IMR-90 (cell line): ENCODE measurements around the gene UBE2J1. TPM values are rescaled to one million over a fixed set of nuclear protein-coding genes. Genes with fewer than 3 reads are reported as not detected.

ENCODE experiments used
- ATAC-seq: fragments of 200-7000 bp; cut with Tn5 transposase; 2 replicates; pipeline ENCODE4 v1.9.1; 2020; ENCODE audit warnings: low read depth, mild to moderate bottlenecking, moderate library complexity
- BruUV-seq: library from RNA; stranded (reverse); fragments of 400-500 nt; replicated peaks from 2 replicates; lab custom pipeline; 2021; lab: Mats Ljungman, UMichigan
- CTCF ChIA-PET: fragments of 300-600 bp; formaldehyde crosslinking; extraction: SDS; loops from one replicate; lab custom pipeline; 2021; ENCODE audit warnings: antibody characterized with exemption; lab: Yijun Ruan, JAX
- POLR2A ChIA-PET: fragments of 300-600 bp; sonication (Branson Sonifier 250); formaldehyde crosslinking; loops from one replicate; lab custom pipeline; 2022; ENCODE audit warnings: antibody characterized with exemption; ENCODE audit not compliant: unreplicated experiment; lab: Charles Lee
- DNase-seq: peaks from one replicate; pipeline ENCODE4 v3.0.0; 2013
- H2AFZ ChIP-seq: replicated peaks from 2 replicates; pipeline ENCODE3; 2013; ENCODE audit warnings: low read length, mild to moderate bottlenecking; ENCODE audit not compliant: poor library complexity
- H2AK5ac ChIP-seq: 2 replicates; pipeline ENCODE4 v1.6.1; 2013; ENCODE audit warnings: low read depth, low read length, inconsistent platforms
- H2AK9ac ChIP-seq: replicated peaks from 2 replicates; pipeline ENCODE3; 2013; ENCODE audit warnings: mild to moderate bottlenecking, low read depth, low read length, moderate library complexity; ENCODE audit not compliant: poor library complexity
- H2BK120ac ChIP-seq: 2 replicates; pipeline ENCODE4 v1.6.1; 2013; ENCODE audit warnings: low read depth, low read length, inconsistent platforms
- H2BK15ac ChIP-seq: 3 replicates; pipeline ENCODE4 v1.6.1; 2013; ENCODE audit warnings: low read depth, low read length, inconsistent platforms
- H2BK20ac ChIP-seq: 2 replicates; pipeline ENCODE4 v1.6.1; 2013; ENCODE audit warnings: low read depth, mild to moderate bottlenecking, inconsistent platforms, low read length, moderate library complexity
- H2BK5ac ChIP-seq: 2 replicates; pipeline ENCODE4 v1.6.1; 2013; ENCODE audit warnings: mild to moderate bottlenecking, low read depth, low read length, inconsistent platforms; ENCODE audit not compliant: poor library complexity, severe bottlenecking
- H3K14ac ChIP-seq: replicated peaks from 2 replicates; pipeline ENCODE4 v1.6.1; 2013; ENCODE audit warnings: low read depth, low read length, inconsistent platforms
- H3K18ac ChIP-seq: 2 replicates; pipeline ENCODE4 v1.6.1; 2013; ENCODE audit warnings: low read depth, low read length, control low read depth
- H3K23ac ChIP-seq: 2 replicates; pipeline ENCODE4 v1.6.1; 2013; ENCODE audit warnings: low read depth, low read length, inconsistent platforms
- H3K27ac ChIP-seq: 2 replicates; pipeline ENCODE4 v1.5.1; 2013; ENCODE audit warnings: mild to moderate bottlenecking, control low read depth, low read length; ENCODE audit not compliant: insufficient read depth
- H3K27me3 ChIP-seq: 2 replicates; pipeline ENCODE4 v1.6.1; 2013; ENCODE audit warnings: low read length; ENCODE audit not compliant: control insufficient read depth, insufficient read depth
- H3K36me3 ChIP-seq: 2 replicates; pipeline ENCODE4 v1.6.1; 2013; ENCODE audit warnings: low read length, mixed read lengths; ENCODE audit not compliant: control insufficient read depth, insufficient read depth
- H3K4ac ChIP-seq: 2 replicates; pipeline ENCODE4 v1.6.1; 2013; ENCODE audit warnings: low read depth, low read length, inconsistent platforms
- H3K4me1 ChIP-seq: 2 replicates; pipeline ENCODE4 v1.6.1; 2013; ENCODE audit warnings: low read length, mixed read lengths; ENCODE audit not compliant: control insufficient read depth, insufficient read depth
- H3K4me2 ChIP-seq: 2 replicates; pipeline ENCODE4 v1.6.1; 2013; ENCODE audit warnings: low read depth, mild to moderate bottlenecking, control low read depth, low read length, moderate library complexity
- H3K4me3 ChIP-seq: 2 replicates; pipeline ENCODE4 v1.5.1; 2013; ENCODE audit warnings: low read depth, mild to moderate bottlenecking, control low read depth, low read length, moderate library complexity; ENCODE audit not compliant: insufficient read depth
- H3K56ac ChIP-seq: 2 replicates; pipeline ENCODE4 v1.6.1; 2013; ENCODE audit warnings: low read length, inconsistent platforms; ENCODE audit not compliant: insufficient read depth; ENCODE audit errors: extremely low read depth
- H3K79me1 ChIP-seq, 2 experiments: 2 replicates each; pipeline ENCODE4 v1.6.1; 2013; ENCODE audit warnings: low read length in 2 of 2, inconsistent platforms in 1 of 2, low read depth in 1 of 2
- H3K9ac ChIP-seq: 2 replicates; pipeline ENCODE4 v1.6.1; 2013; ENCODE audit warnings: low read depth, low read length, control low read depth
- H3K9me1 ChIP-seq: 2 replicates; pipeline ENCODE4 v1.6.1; 2013; ENCODE audit warnings: low read length, inconsistent platforms; ENCODE audit not compliant: insufficient read depth
- H3K9me3 ChIP-seq: 2 replicates; pipeline ENCODE4 v1.6.1; 2013; ENCODE audit warnings: low read length; ENCODE audit not compliant: control insufficient read depth, insufficient read depth
- H4K20me1 ChIP-seq: 2 replicates; pipeline ENCODE4 v1.6.1; 2013; ENCODE audit warnings: low read length, inconsistent platforms; ENCODE audit not compliant: insufficient read depth
- H4K5ac ChIP-seq: 2 replicates; pipeline ENCODE4 v1.6.1; 2013; ENCODE audit warnings: mild to moderate bottlenecking, low read depth, low read length, control low read depth
- H4K8ac ChIP-seq, 2 experiments: 2 replicates each; pipeline ENCODE4 v1.6.1; 2013; ENCODE audit warnings: low read depth in 2 of 2, low read length in 2 of 2, control low read depth in 1 of 2, inconsistent platforms in 1 of 2
- H4K91ac ChIP-seq: 2 replicates; pipeline ENCODE4 v1.6.1; 2013; ENCODE audit warnings: low read depth, low read length, inconsistent platforms; ENCODE audit not compliant: insufficient read depth
- BHLHE40 ChIP-seq: fragments of 150-350 bp; IDR thresholded peaks from 2 replicates; pipeline ENCODE4 v1.6.1; 2016; ENCODE audit warnings: mild to moderate bottlenecking, low read depth, low read length
- CEBPB ChIP-seq: IDR thresholded peaks from 2 replicates; pipeline ENCODE4 v1.6.1; 2012; ENCODE audit warnings: low read depth, low read length, improper control_type of control experiment
- CHD1 ChIP-seq: IDR thresholded peaks from 2 replicates; pipeline ENCODE4 v1.6.1; 2012; ENCODE audit warnings: low read depth, low read length, improper control_type of control experiment
- FOS ChIP-seq: fragments of 150-350 bp; IDR thresholded peaks from 2 replicates; pipeline ENCODE4 v1.6.1; 2016; ENCODE audit warnings: low read depth, low read length
- MAFK ChIP-seq: IDR thresholded peaks from 2 replicates; pipeline ENCODE4 v1.6.1; 2012; ENCODE audit warnings: low read depth, low read length, improper control_type of control experiment
- MAZ ChIP-seq: IDR thresholded peaks from 2 replicates; pipeline ENCODE4 v1.6.1; 2012; ENCODE audit warnings: low read depth, mild to moderate bottlenecking, low read length, improper control_type of control experiment, moderate library complexity, borderline replicate concordance
- MXI1 ChIP-seq: IDR thresholded peaks from 2 replicates; pipeline ENCODE4 v1.6.1; 2012; ENCODE audit warnings: low read depth, mild to moderate bottlenecking, low read length, moderate library complexity, borderline replicate concordance
- NFE2L2 ChIP-seq: fragments of 150-350 bp; IDR thresholded peaks from 2 replicates; pipeline ENCODE4 v1.6.1; 2016; ENCODE audit warnings: low read depth, mild to moderate bottlenecking, low read length
- POLR2A ChIP-seq: IDR thresholded peaks from 2 replicates; pipeline ENCODE4 v1.6.1; 2012; ENCODE audit warnings: mild to moderate bottlenecking, low read depth, low read length
- RAD21 ChIP-seq: IDR thresholded peaks from 2 replicates; pipeline ENCODE4 v1.6.1; 2012; ENCODE audit warnings: low read length, improper control_type of control experiment
- RCOR1 ChIP-seq: IDR thresholded peaks from 2 replicates; pipeline ENCODE4 v1.6.1; 2012; ENCODE audit warnings: mild to moderate bottlenecking, low read length, improper control_type of control experiment; ENCODE audit not compliant: insufficient replicate concordance
- RFX5 ChIP-seq: IDR thresholded peaks from 2 replicates; pipeline ENCODE4 v1.8.0; 2012; ENCODE audit warnings: low read depth, mild to moderate bottlenecking, low read length, moderate library complexity
- SMC3 ChIP-seq: fragments of 150-350 bp; IDR thresholded peaks from 2 replicates; pipeline ENCODE4 v1.6.1; 2016; ENCODE audit warnings: low read depth, mild to moderate bottlenecking, antibody characterized with exemption, low read length, moderate library complexity
- USF2 ChIP-seq: fragments of 150-350 bp; IDR thresholded peaks from 2 replicates; pipeline ENCODE4 v1.6.1; 2017; ENCODE audit warnings: mild to moderate bottlenecking, antibody characterized with exemption, low read length, low read depth
- WGBS, 2 experiments: methylation state at CpG; one replicate each; pipeline versions ENCODE4 v1.1.5 to v1.1.7; 2013; ENCODE audit warnings: missing lambda C conversion rate in 2 of 2; ENCODE audit not compliant: insufficient read length in 1 of 2; ENCODE audit errors: extremely low coverage in 2 of 2; 5-methylcytosine and 5-hydroxymethylcytosine counted together
- dilution Hi-C: fragments of 300-500 bp; cut with HindIII; formaldehyde crosslinking; loops from one replicate; pipeline ENCODE4 v1.14.3; 2018; ENCODE audit warnings: low sequenced_read_pairs; ENCODE audit not compliant: unreplicated experiment
- in situ Hi-C: fragments of 300-500 bp; cut with MboI; formaldehyde crosslinking; loops from 3 replicates; pipeline ENCODE4 v1.14.3; 2019; ENCODE audit warnings: low sequenced_read_pairs, inconsistent platforms, mixed read lengths
- intact Hi-C: fragments of 100-400 bp; cut with micrococcal nuclease; formaldehyde crosslinking; loops from 2 replicates; pipeline ENCODE4 v1.10.0; 2022
- polyA plus RNA-seq, 3 experiments: library from polyadenylated mRNA; depleted of rRNA; stranded (reverse); fragments of >200 nt; gene quantifications; 2 replicates each; pipeline ENCODE4 v1.2.3, GENCODE V29; 2012; ENCODE audit warnings: low replicate concordance in 1 of 3
- total RNA-seq: library from RNA; depleted of rRNA; stranded (reverse); fragments of >200 nt; gene quantifications from 2 replicates; pipeline ENCODE4 v1.2.3, GENCODE V29; 2012
- TF ChIP-seq, protein P1 (sequence below): conservative IDR thresholded peaks from 2 replicates; pipeline ENCODE4 v1.5.1; 2012; ENCODE audit warnings: mild to moderate bottlenecking, low read depth, low read length, improper control_type of control experiment
- TF ChIP-seq, protein P2 (sequence below): fragments of 150-350 bp; IDR thresholded peaks from 2 replicates; pipeline ENCODE4 v1.6.1; 2016; ENCODE audit warnings: low read depth, mild to moderate bottlenecking, low read length, moderate library complexity, borderline replicate concordance

UBE2J1 gene
- total and polyA plus RNA-seq, 2 of the 4 experiments (the other 2 are of a cell fraction), result 20.9 to 35.3 TPM

- no peak overlapping the region for H3K9ac ChIP-seq
- dilution Hi-C loops, result no loop called here
- no peak overlapping the region for H3K14ac ChIP-seq
- H4K5ac ChIP-seq, result no peak overlapping the region
- no peak overlapping the region for H3K18ac ChIP-seq
- WGBS, 2 experiments, result no CpG with 5 or more reads among the region's 1 CpG
- no peak overlapping the region for H3K4me2 ChIP-seq
- H3K4me1 ChIP-seq, result no peaks in the 10 kb centered on the region
- H3K56ac ChIP-seq, result no peak overlapping the region
- intact Hi-C loops, result no loop called here
- peaks cover 0 to 8% of the 10 kb centered on the region in 2 experiments; a peak in 2 of 4 replicates for H3K79me1 ChIP-seq
- ChIA-PET CTCF (interaction anchor here (0.6 to 2.3 kb wide), 3 partner anchors 11 to 55 kb away, joined by 5 to 8 read pairs (median 8); no protein-coding TSS in a partner anchor), POLR2A (no interaction called here)
- in situ Hi-C loops, result loop anchor here (25.0 kb wide), 2 partner anchors 219 to 369 kb away; partner anchors contain the start of gene PM20D2
- no peak overlapping the region for H3K4me3 ChIP-seq
- no peak overlapping the region for H3K27ac ChIP-seq
- H3K36me3 ChIP-seq, result no peaks in the 10 kb centered on the region
- no peak overlapping the region for H2BK20ac ChIP-seq
- no peaks in the 10 kb centered on the region for H3K9me3 ChIP-seq
- H2BK5ac ChIP-seq, result no peak overlapping the region
- no peak overlapping the region for H4K91ac ChIP-seq
- no peaks in the 10 kb centered on the region for H3K27me3 ChIP-seq
- DNase-seq (no peak), ATAC-seq (no peak)
- no peak overlapping the region for H4K8ac ChIP-seq
- no peak overlapping the region for H2BK15ac ChIP-seq
- no peak overlapping the region for H2AK5ac ChIP-seq
- H2BK120ac ChIP-seq, result no peak overlapping the region
- H4K20me1 ChIP-seq, result no peaks in the 10 kb centered on the region
- H3K9me1 ChIP-seq, result no peaks in the 10 kb centered on the region
- no peak overlapping the region for H3K23ac ChIP-seq
- H2AK9ac ChIP-seq, result no peak overlapping the region
- no peak overlapping the region for H3K4ac ChIP-seq
- no TSS peak for BruUV-seq
- TF ChIP-seq CEBPB (no peak), FOS (no peak), POLR2A (no peak), NFE2L2 (no peak), MXI1 (no peak), MAFK (no peak), MAZ (no peak), RAD21 (no peak), RCOR1 (no peak), USF2 (no peak), SMC3 (no peak), CHD1 (no peak), RFX5 (no peak), BHLHE40 (no peak)
- TF ChIP-seq, protein P1, sequence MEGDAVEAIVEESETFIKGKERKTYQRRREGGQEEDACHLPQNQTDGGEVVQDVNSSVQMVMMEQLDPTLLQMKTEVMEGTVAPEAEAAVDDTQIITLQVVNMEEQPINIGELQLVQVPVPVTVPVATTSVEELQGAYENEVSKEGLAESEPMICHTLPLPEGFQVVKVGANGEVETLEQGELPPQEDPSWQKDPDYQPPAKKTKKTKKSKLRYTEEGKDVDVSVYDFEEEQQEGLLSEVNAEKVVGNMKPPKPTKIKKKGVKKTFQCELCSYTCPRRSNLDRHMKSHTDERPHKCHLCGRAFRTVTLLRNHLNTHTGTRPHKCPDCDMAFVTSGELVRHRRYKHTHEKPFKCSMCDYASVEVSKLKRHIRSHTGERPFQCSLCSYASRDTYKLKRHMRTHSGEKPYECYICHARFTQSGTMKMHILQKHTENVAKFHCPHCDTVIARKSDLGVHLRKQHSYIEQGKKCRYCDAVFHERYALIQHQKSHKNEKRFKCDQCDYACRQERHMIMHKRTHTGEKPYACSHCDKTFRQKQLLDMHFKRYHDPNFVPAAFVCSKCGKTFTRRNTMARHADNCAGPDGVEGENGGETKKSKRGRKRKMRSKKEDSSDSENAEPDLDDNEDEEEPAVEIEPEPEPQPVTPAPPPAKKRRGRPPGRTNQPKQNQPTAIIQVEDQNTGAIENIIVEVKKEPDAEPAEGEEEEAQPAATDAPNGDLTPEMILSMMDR, result no peak
- TF ChIP-seq, protein P2, sequence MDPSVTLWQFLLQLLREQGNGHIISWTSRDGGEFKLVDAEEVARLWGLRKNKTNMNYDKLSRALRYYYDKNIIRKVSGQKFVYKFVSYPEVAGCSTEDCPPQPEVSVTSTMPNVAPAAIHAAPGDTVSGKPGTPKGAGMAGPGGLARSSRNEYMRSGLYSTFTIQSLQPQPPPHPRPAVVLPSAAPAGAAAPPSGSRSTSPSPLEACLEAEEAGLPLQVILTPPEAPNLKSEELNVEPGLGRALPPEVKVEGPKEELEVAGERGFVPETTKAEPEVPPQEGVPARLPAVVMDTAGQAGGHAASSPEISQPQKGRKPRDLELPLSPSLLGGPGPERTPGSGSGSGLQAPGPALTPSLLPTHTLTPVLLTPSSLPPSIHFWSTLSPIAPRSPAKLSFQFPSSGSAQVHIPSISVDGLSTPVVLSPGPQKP, result no peak
- no peak overlapping the region for H2AFZ ChIP-seq
Measured at GRCh38 chr6:89356642-89357170, 4.2 kb upstream of the UBE2J1 start.
